ENCODE measurements around the gene CHAD. TPM values are rescaled to one million over a fixed set of nuclear protein-coding genes. Genes with fewer than 3 reads are reported as not detected.

CHAD gene
- total and polyA plus RNA-seq, 2 of the 13 experiments (the other 11 are each of a cell fraction or from before 2014, with no cell fraction given): 1.4 TPM; not detected in 1

DNA sequence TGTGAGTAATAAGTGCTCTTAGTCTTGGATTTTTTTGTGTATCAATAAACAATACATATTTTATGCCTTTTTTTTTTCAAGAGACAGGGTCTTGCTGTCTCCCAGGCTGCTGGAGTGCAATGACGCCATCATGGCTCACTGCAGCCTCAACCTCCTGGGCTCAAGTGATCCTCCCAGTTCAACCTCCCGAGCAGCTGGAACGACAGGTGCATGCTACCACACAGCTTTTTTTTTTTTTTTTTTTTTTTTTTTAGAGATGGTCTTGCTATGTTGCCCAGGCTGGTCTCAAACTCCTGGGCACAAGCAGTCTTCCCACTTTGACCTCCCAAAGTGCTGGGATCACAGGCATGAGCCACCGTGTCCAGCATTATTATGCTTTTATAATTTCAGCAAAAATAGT is 29.7 kb downstream of the CHAD start (continued):
- TF ChIP-seq, protein P1, sequence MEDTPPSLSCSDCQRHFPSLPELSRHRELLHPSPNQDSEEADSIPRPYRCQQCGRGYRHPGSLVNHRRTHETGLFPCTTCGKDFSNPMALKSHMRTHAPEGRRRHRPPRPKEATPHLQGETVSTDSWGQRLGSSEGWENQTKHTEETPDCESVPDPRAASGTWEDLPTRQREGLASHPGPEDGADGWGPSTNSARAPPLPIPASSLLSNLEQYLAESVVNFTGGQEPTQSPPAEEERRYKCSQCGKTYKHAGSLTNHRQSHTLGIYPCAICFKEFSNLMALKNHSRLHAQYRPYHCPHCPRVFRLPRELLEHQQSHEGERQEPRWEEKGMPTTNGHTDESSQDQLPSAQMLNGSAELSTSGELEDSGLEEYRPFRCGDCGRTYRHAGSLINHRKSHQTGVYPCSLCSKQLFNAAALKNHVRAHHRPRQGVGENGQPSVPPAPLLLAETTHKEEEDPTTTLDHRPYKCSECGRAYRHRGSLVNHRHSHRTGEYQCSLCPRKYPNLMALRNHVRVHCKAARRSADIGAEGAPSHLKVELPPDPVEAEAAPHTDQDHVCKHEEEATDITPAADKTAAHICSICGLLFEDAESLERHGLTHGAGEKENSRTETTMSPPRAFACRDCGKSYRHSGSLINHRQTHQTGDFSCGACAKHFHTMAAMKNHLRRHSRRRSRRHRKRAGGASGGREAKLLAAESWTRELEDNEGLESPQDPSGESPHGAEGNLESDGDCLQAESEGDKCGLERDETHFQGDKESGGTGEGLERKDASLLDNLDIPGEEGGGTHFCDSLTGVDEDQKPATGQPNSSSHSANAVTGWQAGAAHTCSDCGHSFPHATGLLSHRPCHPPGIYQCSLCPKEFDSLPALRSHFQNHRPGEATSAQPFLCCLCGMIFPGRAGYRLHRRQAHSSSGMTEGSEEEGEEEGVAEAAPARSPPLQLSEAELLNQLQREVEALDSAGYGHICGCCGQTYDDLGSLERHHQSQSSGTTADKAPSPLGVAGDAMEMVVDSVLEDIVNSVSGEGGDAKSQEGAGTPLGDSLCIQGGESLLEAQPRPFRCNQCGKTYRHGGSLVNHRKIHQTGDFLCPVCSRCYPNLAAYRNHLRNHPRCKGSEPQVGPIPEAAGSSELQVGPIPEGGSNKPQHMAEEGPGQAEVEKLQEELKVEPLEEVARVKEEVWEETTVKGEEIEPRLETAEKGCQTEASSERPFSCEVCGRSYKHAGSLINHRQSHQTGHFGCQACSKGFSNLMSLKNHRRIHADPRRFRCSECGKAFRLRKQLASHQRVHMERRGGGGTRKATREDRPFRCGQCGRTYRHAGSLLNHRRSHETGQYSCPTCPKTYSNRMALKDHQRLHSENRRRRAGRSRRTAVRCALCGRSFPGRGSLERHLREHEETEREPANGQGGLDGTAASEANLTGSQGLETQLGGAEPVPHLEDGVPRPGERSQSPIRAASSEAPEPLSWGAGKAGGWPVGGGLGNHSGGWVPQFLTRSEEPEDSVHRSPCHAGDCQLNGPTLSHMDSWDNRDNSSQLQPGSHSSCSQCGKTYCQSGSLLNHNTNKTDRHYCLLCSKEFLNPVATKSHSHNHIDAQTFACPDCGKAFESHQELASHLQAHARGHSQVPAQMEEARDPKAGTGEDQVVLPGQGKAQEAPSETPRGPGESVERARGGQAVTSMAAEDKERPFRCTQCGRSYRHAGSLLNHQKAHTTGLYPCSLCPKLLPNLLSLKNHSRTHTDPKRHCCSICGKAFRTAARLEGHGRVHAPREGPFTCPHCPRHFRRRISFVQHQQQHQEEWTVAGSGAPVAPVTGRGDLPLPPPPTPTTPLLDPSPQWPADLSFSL (CRISPR knock-in tag; IDR thresholded peaks at IDR 0.05): no peak
- TF ChIP-seq NAIF1 (CRISPR knock-in tag; IDR thresholded peaks at IDR 0.05; ENCODE audit: borderline replicate concordance) (no peak), ATAD3A (CRISPR knock-in tag; IDR thresholded peaks at IDR 0.05) (no peak), ZNF879 (CRISPR knock-in tag; IDR thresholded peaks at IDR 0.05) (no peak), ZSCAN21 (CRISPR knock-in tag; IDR thresholded peaks at IDR 0.05; ENCODE audit: borderline replicate concordance) (no peak), SMAD9 (CRISPR knock-in tag; IDR thresholded peaks at IDR 0.05) (no peak)
- TF ChIP-seq, protein P2, sequence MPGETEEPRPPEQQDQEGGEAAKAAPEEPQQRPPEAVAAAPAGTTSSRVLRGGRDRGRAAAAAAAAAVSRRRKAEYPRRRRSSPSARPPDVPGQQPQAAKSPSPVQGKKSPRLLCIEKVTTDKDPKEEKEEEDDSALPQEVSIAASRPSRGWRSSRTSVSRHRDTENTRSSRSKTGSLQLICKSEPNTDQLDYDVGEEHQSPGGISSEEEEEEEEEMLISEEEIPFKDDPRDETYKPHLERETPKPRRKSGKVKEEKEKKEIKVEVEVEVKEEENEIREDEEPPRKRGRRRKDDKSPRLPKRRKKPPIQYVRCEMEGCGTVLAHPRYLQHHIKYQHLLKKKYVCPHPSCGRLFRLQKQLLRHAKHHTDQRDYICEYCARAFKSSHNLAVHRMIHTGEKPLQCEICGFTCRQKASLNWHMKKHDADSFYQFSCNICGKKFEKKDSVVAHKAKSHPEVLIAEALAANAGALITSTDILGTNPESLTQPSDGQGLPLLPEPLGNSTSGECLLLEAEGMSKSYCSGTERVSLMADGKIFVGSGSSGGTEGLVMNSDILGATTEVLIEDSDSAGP (CRISPR knock-in tag; IDR thresholded peaks at IDR 0.05; ENCODE audit: borderline replicate concordance): no peak
- TF ChIP-seq, protein P3, sequence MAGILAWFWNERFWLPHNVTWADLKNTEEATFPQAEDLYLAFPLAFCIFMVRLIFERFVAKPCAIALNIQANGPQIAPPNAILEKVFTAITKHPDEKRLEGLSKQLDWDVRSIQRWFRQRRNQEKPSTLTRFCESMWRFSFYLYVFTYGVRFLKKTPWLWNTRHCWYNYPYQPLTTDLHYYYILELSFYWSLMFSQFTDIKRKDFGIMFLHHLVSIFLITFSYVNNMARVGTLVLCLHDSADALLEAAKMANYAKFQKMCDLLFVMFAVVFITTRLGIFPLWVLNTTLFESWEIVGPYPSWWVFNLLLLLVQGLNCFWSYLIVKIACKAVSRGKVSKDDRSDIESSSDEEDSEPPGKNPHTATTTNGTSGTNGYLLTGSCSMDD (CRISPR knock-in tag; IDR thresholded peaks at IDR 0.05): no peak
- TF ChIP-seq, protein P4, sequence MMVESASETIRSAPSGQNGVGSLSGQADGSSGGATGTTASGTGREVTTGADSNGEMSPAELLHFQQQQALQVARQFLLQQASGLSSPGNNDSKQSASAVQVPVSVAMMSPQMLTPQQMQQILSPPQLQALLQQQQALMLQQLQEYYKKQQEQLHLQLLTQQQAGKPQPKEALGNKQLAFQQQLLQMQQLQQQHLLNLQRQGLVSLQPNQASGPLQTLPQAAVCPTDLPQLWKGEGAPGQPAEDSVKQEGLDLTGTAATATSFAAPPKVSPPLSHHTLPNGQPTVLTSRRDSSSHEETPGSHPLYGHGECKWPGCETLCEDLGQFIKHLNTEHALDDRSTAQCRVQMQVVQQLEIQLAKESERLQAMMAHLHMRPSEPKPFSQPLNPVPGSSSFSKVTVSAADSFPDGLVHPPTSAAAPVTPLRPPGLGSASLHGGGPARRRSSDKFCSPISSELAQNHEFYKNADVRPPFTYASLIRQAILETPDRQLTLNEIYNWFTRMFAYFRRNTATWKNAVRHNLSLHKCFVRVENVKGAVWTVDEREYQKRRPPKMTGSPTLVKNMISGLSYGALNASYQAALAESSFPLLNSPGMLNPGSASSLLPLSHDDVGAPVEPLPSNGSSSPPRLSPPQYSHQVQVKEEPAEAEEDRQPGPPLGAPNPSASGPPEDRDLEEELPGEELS (CRISPR knock-in tag; IDR thresholded peaks at IDR 0.05): no peak
- TF ChIP-seq, protein P5, sequence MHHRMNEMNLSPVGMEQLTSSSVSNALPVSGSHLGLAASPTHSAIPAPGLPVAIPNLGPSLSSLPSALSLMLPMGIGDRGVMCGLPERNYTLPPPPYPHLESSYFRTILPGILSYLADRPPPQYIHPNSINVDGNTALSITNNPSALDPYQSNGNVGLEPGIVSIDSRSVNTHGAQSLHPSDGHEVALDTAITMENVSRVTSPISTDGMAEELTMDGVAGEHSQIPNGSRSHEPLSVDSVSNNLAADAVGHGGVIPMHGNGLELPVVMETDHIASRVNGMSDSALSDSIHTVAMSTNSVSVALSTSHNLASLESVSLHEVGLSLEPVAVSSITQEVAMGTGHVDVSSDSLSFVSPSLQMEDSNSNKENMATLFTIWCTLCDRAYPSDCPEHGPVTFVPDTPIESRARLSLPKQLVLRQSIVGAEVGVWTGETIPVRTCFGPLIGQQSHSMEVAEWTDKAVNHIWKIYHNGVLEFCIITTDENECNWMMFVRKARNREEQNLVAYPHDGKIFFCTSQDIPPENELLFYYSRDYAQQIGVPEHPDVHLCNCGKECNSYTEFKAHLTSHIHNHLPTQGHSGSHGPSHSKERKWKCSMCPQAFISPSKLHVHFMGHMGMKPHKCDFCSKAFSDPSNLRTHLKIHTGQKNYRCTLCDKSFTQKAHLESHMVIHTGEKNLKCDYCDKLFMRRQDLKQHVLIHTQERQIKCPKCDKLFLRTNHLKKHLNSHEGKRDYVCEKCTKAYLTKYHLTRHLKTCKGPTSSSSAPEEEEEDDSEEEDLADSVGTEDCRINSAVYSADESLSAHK (CRISPR knock-in tag; IDR thresholded peaks at IDR 0.05; ENCODE audit: borderline replicate concordance): no peak
